ENCODE data around the gene MROH2A. TPM values are rescaled to one million over a fixed set of nuclear protein-coding genes. Genes with fewer than 3 reads are reported as not detected.

MROH2A gene
- total and polyA plus RNA-seq, 4 donors = 0.08 to 0.28 (median 0.09) TPM; not detected in 1

DNA sequence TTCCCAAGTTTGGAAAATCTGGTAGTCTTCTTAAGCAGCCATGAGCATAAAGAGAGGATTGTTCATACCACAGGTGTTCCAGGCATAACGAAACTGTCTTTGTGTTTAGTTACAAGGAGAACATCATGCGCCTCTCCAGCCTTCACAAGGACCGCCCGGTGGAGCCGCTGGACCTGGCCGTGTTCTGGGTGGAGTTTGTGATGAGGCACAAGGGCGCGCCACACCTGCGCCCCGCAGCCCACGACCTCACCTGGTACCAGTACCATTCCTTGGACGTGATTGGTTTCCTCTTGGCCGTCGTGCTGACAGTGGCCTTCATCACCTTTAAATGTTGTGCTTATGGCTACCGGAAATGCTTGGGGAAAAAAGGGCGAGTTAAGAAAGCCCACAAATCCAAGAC is 6.0 kb upstream of the MROH2A start (continued):
- TF ChIP-seq GABPA (IDR thresholded peaks at IDR 0.05 in 1 of 2, conservative IDR thresholded peaks at IDR 0.05 in 1 of 2) = no peak

DNA sequence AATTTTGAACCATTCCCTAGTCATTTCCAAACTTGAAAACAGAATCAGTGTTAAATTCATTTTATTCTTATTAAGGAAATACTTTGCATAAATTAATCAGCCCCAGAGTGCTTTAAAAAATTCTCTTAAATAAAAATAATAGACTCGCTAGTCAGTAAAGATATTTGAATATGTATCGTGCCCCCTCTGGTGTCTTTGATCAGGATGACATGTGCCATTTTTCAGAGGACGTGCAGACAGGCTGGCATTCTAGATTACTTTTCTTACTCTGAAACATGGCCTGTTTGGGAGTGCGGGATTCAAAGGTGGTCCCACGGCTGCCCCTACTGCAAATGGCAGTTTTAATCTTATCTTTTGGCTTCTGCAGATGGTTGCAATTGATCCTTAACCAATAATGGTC is 5.5 kb upstream of the MROH2A start:
- H3K9me3 ChIP-seq (ENCODE audit: control insufficient read depth in 4 of 4, low read length in 3 of 4) = peaks cover 0 to 2% (median 0%) of the 10 kb centered on the region in 4 donors
- no peak overlapping the region for H3K9ac ChIP-seq (ENCODE audit: low read depth in 1 of 2, low read length in 2 of 2)
- peaks cover 6 to 46% (median 39%) of the 10 kb centered on the region in 4 donors for H3K36me3 ChIP-seq (ENCODE audit: control insufficient read depth in 4 of 4, insufficient read depth in 3 of 4, low read depth in 1 of 4, low read length in 3 of 4)
- no peak for DNase-seq (ENCODE audit: low spot score)
- H3K27me3 ChIP-seq (ENCODE audit: control insufficient read depth in 4 of 4, insufficient read depth in 4 of 4, low read length in 3 of 4) = no peaks in the 10 kb centered on the region
- H3K27ac ChIP-seq (ENCODE audit: low read depth in 1 of 2, low read length in 2 of 2) = no peak overlapping the region
- H3K4me3 ChIP-seq (ENCODE audit: low read depth in 1 of 3, low read length in 3 of 3) = no peak overlapping the region
- no peaks in the 10 kb centered on the region for H3K4me1 ChIP-seq (ENCODE audit: control insufficient read depth in 4 of 4, insufficient read depth in 4 of 4, low read length in 3 of 4)
- TF ChIP-seq HNF4G (IDR thresholded peaks at IDR 0.05) (no peak), SP1 (IDR thresholded peaks at IDR 0.05) (no peak), RXRA (IDR thresholded peaks at IDR 0.05) (no peak), NR2F2 (IDR thresholded peaks at IDR 0.05) (no peak), EGR1 (IDR thresholded peaks at IDR 0.05; ENCODE audit: low read depth in 2 of 2) (no peak), YY1 (IDR thresholded peaks at IDR 0.05) (no peak), GABPA (IDR thresholded peaks at IDR 0.05 in 1 of 2, conservative IDR thresholded peaks at IDR 0.05 in 1 of 2) (no peak), TAF1 (conservative IDR thresholded peaks at IDR 0.05) (no peak), FOXA1 (IDR thresholded peaks at IDR 0.05) (no peak), RAD21 (IDR thresholded peaks at IDR 0.05) (no peak), JUND (IDR thresholded peaks at IDR 0.05) (no peak), HNF4A (conservative IDR thresholded peaks at IDR 0.05) (no peak), FOXA2 (IDR thresholded peaks at IDR 0.05) (no peak)
- TF ChIP-seq, protein P1, sequence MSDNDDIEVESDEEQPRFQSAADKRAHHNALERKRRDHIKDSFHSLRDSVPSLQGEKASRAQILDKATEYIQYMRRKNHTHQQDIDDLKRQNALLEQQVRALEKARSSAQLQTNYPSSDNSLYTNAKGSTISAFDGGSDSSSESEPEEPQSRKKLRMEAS (IDR thresholded peaks at IDR 0.05) = no peak
- TF ChIP-seq, protein P2, sequence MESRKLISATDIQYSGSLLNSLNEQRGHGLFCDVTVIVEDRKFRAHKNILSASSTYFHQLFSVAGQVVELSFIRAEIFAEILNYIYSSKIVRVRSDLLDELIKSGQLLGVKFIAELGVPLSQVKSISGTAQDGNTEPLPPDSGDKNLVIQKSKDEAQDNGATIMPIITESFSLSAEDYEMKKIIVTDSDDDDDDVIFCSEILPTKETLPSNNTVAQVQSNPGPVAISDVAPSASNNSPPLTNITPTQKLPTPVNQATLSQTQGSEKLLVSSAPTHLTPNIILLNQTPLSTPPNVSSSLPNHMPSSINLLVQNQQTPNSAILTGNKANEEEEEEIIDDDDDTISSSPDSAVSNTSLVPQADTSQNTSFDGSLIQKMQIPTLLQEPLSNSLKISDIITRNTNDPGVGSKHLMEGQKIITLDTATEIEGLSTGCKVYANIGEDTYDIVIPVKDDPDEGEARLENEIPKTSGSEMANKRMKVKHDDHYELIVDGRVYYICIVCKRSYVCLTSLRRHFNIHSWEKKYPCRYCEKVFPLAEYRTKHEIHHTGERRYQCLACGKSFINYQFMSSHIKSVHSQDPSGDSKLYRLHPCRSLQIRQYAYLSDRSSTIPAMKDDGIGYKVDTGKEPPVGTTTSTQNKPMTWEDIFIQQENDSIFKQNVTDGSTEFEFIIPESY (IDR thresholded peaks at IDR 0.05) = no peak
- TF ChIP-seq, protein P3, sequence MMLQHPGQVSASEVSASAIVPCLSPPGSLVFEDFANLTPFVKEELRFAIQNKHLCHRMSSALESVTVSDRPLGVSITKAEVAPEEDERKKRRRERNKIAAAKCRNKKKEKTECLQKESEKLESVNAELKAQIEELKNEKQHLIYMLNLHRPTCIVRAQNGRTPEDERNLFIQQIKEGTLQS (IDR thresholded peaks at IDR 0.05) = no peak
- TF ChIP-seq, protein P4, sequence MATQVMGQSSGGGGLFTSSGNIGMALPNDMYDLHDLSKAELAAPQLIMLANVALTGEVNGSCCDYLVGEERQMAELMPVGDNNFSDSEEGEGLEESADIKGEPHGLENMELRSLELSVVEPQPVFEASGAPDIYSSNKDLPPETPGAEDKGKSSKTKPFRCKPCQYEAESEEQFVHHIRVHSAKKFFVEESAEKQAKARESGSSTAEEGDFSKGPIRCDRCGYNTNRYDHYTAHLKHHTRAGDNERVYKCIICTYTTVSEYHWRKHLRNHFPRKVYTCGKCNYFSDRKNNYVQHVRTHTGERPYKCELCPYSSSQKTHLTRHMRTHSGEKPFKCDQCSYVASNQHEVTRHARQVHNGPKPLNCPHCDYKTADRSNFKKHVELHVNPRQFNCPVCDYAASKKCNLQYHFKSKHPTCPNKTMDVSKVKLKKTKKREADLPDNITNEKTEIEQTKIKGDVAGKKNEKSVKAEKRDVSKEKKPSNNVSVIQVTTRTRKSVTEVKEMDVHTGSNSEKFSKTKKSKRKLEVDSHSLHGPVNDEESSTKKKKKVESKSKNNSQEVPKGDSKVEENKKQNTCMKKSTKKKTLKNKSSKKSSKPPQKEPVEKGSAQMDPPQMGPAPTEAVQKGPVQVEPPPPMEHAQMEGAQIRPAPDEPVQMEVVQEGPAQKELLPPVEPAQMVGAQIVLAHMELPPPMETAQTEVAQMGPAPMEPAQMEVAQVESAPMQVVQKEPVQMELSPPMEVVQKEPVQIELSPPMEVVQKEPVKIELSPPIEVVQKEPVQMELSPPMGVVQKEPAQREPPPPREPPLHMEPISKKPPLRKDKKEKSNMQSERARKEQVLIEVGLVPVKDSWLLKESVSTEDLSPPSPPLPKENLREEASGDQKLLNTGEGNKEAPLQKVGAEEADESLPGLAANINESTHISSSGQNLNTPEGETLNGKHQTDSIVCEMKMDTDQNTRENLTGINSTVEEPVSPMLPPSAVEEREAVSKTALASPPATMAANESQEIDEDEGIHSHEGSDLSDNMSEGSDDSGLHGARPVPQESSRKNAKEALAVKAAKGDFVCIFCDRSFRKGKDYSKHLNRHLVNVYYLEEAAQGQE (IDR thresholded peaks at IDR 0.05) = no peak
- TF ChIP-seq, protein P5, sequence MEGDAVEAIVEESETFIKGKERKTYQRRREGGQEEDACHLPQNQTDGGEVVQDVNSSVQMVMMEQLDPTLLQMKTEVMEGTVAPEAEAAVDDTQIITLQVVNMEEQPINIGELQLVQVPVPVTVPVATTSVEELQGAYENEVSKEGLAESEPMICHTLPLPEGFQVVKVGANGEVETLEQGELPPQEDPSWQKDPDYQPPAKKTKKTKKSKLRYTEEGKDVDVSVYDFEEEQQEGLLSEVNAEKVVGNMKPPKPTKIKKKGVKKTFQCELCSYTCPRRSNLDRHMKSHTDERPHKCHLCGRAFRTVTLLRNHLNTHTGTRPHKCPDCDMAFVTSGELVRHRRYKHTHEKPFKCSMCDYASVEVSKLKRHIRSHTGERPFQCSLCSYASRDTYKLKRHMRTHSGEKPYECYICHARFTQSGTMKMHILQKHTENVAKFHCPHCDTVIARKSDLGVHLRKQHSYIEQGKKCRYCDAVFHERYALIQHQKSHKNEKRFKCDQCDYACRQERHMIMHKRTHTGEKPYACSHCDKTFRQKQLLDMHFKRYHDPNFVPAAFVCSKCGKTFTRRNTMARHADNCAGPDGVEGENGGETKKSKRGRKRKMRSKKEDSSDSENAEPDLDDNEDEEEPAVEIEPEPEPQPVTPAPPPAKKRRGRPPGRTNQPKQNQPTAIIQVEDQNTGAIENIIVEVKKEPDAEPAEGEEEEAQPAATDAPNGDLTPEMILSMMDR (IDR thresholded peaks at IDR 0.05; ENCODE audit: low read depth, low read length, missing input control) = no peak
- 74% methylated on average over 5 of the region's 5 CpGs for WGBS
